SIG-M5 treated with dmso at 0.1 percent for 504 hours (cell line): ENCODE results near the gene EPB41L4B.

Experiments
- DNase-seq: peaks from one replicate; lab custom pipeline; 2025; ENCODE audit not compliant: unreplicated experiment; lab: John Stamatoyannopoulos, UW

EPB41L4B gene

GRCh38 chr9:109321727-109322126, 868 bp upstream of the EPB41L4B start:
- no peak for DNase-seq

GRCh38 chr9:109320331-109320741, 523 bp downstream of the EPB41L4B start:
- no peak for DNase-seq

- DNase-seq, result no peak
These were observed 1.1 kb downstream of the EPB41L4B start for GRCh38 chr9:109319626-109320241.

DNA sequence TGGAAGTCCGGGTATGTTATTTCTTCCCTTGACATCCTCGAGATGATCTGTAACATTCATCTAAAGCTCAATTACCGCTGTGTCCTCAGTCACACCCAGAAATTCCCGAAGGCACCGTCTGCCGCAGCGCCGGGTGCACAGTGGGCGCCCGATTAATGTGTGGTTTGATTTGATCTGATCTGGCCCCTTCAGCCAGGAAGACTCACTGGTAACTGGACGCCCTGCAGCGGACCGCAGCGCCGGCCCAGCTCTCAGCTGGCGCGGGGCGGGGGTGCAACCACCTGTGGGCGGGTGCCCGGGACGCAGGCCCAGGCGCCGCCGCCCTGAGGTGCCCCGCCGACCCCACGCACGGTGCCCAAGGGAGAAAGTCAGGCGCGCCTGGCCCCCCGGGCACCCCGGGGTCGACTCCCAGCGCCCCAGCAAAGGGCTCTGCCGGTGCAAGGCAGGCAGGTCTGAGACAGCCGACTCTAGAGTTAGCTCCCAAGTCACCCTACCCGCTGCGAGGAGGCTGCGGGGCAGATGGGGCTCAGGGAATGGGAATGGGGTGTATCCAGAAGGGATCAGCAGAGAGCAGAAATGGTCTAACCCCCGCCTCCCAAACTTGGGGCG, 1.7 kb downstream of the EPB41L4B start:
- no peak for DNase-seq

DNA sequence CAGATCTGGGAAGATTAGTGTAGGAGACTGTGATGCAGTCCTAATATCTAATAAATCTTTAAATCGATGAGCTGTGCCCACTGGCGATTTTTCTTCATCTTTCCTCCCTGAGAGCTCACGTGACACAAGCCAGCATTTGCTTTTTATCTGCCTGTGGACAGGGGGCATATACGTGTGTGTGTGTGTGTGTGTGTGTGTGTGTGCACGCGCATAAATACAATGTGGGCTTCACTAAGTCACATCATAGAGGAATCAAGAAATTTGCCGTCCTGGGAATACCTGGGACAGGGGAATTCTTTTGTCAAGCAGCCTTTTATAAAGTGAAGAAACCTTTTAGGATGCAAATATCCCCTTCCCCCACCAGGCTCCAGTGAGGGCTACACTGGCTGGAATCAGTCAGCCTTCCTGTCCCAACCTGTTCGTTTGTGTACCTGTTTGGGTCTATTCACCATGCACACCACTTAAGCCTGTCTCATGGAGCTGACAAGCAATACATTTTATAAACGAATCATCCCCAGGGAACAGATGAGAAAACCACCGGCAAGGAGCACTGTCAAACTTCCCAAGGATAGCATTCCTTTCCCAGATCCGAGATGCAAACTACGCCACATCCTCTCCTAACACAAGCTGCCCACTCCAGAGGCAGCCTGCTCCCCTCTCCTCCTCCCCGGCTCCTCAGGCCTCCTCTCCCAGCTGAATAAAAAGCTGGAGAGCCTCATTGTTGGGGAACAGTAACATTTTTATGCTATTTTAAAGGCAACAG, 2.7 kb downstream of the EPB41L4B start:
- no peak for DNase-seq

DNA sequence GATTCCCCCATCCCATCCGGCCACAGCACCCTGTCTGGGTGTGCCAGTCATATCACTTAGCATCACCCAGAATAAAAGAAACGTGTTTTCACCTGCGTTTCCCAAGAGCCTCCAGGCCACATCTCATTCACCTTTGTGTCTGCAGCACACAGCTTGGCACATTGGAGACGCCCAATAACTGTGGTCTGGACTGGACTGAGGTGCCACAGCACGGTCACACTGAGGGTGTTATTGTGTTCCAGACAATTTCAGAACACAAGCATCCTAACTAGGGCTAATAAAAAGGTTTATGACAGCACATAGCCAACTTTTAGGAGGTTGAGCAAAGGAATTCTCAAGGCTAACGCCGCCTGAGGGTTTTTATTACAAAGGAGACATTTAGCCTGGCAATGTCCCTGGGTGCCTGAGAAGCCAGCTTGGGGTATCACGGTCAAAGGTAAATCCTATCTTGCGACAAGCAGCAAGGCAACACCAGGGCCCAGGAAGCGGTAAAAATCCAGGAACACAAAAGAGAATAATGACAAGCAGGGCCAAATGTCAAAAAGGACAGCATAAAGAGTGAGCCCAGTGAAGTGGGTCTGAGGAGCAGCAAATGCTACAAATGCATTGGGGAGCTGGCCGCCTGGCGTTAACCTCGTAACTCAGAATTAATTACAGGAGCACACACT, 3.4 kb downstream of the EPB41L4B start:
- DNase-seq, result no peak

DNA sequence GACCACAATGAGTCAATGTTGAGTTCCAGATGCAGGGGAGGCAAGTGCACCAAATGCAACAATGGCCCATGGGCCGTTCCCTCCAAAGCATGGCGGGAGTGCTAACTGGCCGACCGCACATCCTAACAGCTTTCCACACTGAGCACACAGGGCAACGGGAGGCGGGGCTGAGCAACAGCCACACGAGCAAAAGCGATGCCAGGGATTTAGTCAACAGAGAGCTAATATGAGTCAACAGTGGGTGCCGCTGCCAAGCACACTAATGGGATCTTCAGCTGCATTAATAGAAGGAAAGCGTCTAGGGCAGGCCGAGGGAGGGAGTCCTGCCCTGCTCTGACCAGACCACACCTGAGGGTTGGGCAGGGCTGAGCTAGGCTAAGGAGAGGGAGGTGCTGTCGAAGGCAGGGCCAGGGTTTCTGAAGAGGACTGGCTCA, 4.6 kb downstream of the EPB41L4B start:
- DNase-seq, result peak; percentile 46

DNA sequence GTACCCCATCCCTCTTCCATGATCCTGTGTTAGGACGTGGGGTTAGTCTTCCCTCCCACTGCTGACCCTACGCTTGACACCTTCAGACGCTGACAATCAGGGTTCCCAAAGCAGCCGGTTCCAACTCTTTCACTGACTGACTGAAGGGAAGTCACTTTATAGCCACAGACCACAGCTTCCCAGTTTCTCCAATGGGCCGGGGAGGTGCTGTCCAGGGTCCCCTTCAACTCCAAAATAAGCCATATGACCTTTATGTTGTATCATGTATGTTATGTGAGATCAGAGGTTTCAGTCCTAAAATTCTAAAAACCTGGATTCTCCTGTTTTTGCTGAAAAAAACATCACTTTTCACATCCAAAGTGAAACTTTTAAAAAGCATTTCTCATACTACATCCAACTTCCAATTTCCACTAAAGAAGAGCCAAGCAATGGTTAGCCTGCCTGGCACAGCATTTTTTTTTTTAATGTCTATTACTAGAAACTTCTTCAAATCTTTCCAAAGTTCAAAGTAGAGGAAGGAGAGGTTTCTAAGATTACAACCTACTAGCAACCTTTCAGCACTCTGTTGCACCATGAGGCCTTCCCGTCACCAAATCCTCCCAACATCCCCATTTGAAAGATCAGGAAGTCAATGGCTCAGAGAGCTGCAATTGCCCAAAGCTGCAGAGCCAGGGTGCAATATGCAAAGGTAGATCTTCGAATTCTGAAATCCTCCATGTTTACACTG, 5.2 kb downstream of the EPB41L4B start:
- peak; percentile 33 for DNase-seq

DNA sequence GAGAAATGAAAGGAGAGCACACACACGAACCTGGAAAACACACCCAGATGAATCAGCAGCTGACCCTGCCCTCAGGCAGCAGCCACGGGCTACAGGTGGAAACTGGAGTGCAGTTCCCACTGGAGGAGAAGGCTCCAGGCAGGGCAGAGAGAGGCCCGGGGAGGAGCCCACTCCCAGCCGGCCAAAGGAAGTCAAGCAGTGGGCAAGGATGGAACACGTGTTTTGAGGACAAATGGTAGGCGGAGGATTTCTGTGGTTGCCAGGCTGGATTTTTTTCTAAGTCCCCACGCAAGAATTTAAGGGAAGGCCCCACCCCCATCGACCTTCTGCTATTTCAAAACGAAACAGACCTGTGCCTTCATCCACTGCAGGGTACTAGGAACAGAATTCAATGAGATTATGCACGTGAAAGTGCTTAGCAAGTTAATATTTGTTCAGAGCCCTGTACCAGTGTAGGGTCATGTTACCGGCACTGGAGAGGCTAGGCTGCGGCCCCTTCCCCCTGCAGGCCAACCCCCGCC, 6.8 kb downstream of the EPB41L4B start:
- no peak for DNase-seq

- DNase-seq, result no peak
These were observed 7.5 kb downstream of the EPB41L4B start for GRCh38 chr9:109313351-109313750.

GRCh38 chr9:109312783-109313182, 8.1 kb downstream of the EPB41L4B start:
- DNase-seq, result no peak

GRCh38 chr9:109311731-109312130, 9.1 kb downstream of the EPB41L4B start:
- DNase-seq, result no peak

GRCh38 chr9:109311286-109311685, 9.6 kb downstream of the EPB41L4B start:
- no peak for DNase-seq

DNA sequence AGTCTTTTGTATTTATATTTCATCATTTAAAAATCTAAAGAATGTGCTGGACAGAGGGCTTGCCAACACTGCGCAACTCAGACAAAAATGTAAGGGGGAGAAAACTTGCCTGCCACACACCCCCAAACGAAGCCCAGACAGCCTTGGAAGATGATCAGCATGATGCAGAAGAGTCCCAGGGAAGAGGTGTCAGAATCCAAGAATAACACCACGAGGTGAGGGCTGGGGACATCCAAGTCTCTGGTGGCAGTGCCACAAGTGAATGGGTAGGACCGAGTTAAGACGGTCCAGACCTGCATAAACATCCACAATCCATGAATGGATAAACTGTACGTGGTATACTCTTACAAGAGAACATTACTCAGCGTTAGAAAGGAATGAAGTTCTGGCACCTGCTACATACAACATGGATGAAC, 10.4 kb downstream of the EPB41L4B start:
- no peak for DNase-seq

DNA sequence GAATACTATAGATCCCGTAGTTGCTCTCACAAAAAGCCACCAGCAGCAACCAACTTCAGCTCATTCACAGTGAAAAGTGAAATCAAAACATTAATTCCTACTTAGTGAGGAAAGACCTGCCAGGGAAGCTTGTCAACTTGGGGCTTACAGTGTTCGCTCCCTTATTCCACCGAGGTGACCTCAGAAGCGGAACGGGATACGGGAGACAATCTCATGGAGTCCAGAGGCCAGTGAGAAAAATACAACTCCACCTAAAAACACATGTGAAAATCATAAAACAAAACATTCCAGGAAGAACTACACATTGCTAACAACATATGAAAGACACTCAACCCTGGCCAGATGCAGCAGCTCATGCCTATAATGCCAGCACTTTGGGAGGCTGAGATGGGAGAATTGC, 11.6 kb downstream of the EPB41L4B start:
- DNase-seq, result no peak

DNA sequence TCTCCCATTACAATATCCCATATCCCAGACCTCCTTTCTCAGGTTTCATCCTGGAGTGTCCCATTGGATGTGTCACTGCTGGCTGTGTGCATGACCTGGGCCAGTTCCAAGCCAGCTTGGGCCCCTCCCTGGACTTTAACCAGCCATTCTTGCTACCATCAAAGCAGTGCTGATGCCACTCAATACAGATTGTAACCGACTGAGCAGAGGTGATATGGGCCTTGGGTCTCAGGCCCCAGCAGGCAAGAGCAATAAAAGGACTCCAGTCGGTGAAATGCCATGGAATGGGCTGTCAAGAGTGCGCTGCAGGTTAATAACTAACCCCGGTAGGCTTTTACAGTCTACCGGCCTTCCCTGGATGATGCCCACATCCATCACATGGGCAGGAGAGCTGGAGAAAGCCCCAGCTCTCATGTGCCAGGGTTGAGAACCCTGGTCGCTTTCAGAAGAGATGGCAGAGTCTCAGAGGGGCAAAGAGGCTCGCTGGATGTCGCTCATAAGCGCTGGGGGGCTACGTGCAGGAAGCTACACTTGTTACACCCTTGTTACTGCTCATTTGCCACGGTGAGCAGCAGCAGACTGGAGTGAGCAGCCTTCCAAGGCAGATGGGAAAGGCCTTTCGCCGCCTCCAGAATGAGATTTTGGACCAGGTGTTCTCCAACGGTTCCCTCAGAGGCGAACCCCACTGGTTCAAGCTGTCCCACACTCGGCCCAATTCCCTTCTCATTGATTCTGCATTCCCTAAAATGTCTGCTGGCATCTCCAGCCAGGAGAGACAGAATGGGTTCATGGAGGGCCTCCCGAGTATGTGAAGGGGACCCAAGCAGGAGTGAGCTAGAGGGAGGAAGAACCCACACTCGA, 13.2 kb downstream of the EPB41L4B start:
- no peak for DNase-seq

- DNase-seq, result no peak
These were observed 15.1 kb downstream of the EPB41L4B start for GRCh38 chr9:109305801-109306200.

GRCh38 chr9:109304347-109304746, 16.5 kb downstream of the EPB41L4B start:
- no peak for DNase-seq

GRCh38 chr9:109303900-109304299, 17.0 kb downstream of the EPB41L4B start:
- no peak for DNase-seq

DNA sequence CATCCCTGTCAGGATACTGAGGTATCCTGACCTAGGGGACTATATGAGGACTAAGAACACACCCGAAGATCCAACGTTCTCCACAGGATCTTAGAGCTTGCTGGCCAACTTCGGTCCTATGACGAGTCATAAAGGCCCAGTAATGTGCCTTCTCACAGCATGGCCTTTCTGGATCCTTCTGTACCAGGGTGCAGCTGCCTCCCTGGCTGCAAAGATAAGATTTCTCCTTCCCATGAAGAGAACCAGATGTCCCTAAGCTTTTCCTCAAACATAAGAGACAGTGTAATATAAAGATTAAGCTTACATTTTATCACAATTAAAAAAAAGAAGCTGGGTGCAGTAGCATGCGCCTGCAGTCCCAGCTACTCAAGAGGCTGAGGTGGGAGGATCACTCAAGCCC, 18.3 kb downstream of the EPB41L4B start:
- no peak for DNase-seq
